GM19239 (cell line): ENCODE data around the gene PRKG2.
"Not testable (repeated sequence)": the region's sequence is repeated elsewhere in the genome, so short reads cannot be mapped to it uniquely, and the experiment has no call there.

Experiments
- DNase-seq: peaks from one replicate; pipeline ENCODE4 v3.0.0; 2011; ENCODE audit warnings: low spot score; ENCODE audit not compliant: insufficient read length
- FAIRE-seq: peaks from 2 replicates; lab custom pipeline; 2011; peaks lifted over from hg19 to GRCh38; lab: Jason Lieb, UNC

PRKG2 gene

GRCh38 chr4:81164623-81165416, 50.2 kb downstream of the PRKG2 start:
- FAIRE-seq (no peak), DNase-seq (no peak)

GRCh38 chr4:81164126-81164525, 50.9 kb downstream of the PRKG2 start:
- no peak for DNase-seq
- no peak for FAIRE-seq

GRCh38 chr4:81162752-81163458, 52.1 kb downstream of the PRKG2 start:
- FAIRE-seq: no peak
- no peak for DNase-seq

GRCh38 chr4:81153714-81154323, 61.2 kb downstream of the PRKG2 start:
- not testable (repeated sequence) for DNase-seq

GRCh38 chr4:81152839-81153713, 61.9 kb downstream of the PRKG2 start:
- no peak for DNase-seq
- FAIRE-seq: no peak

More at GRCh38 chr4:81153714-81154323, 61.2 kb downstream of the PRKG2 start:
- not testable (repeated sequence) for FAIRE-seq

GRCh38 chr4:81149976-81150375, 65.0 kb downstream of the PRKG2 start:
- DNase-seq (no peak), FAIRE-seq (no peak)

- DNase-seq (no peak), FAIRE-seq (no peak)
These were observed 66.4 kb downstream of the PRKG2 start for GRCh38 chr4:81148576-81148975.

GRCh38 chr4:81146466-81146865, 68.6 kb downstream of the PRKG2 start:
- FAIRE-seq (no peak), DNase-seq (no peak)

- DNase-seq (no peak), FAIRE-seq (no peak)
These were observed 71.8 kb downstream of the PRKG2 start for GRCh38 chr4:81143183-81143582.

- no peak for FAIRE-seq
- DNase-seq: no peak
These were observed 72.3 kb downstream of the PRKG2 start for GRCh38 chr4:81142744-81143143.

- no peak for FAIRE-seq
- DNase-seq: no peak
These were observed 77.1 kb downstream of the PRKG2 start for GRCh38 chr4:81137894-81138293.

- FAIRE-seq: no peak
These were observed 77.6 kb downstream of the PRKG2 start for GRCh38 chr4:81137446-81137845.

GRCh38 chr4:81136161-81136905, 78.7 kb downstream of the PRKG2 start:
- DNase-seq: no peak
- FAIRE-seq: no peak

More at GRCh38 chr4:81137446-81137845, 77.6 kb downstream of the PRKG2 start:
- DNase-seq: no peak

- FAIRE-seq (no peak), DNase-seq (no peak)
These were observed 79.5 kb downstream of the PRKG2 start for GRCh38 chr4:81135501-81135900.

GRCh38 chr4:81131563-81131962, 83.5 kb downstream of the PRKG2 start:
- no peak for DNase-seq
- FAIRE-seq: no peak

- FAIRE-seq: no peak
- no peak for DNase-seq
These were observed 84.0 kb downstream of the PRKG2 start for GRCh38 chr4:81131066-81131465.

- FAIRE-seq (no peak), DNase-seq (no peak)
These were observed 84.5 kb downstream of the PRKG2 start for GRCh38 chr4:81130569-81130968.

GRCh38 chr4:81120055-81120454, 95.0 kb downstream of the PRKG2 start:
- FAIRE-seq (no peak), DNase-seq (no peak)

GRCh38 chr4:81118086-81118485, 96.9 kb downstream of the PRKG2 start:
- DNase-seq: no peak
- FAIRE-seq: no peak
